ENCODE results near the gene KCNQ1OT1.

Gene KCNQ1OT1

GRCh38 chr11:2599561-2600189, 100.1 kb downstream of the KCNQ1OT1 start:
- TF ChIP-seq TCF4 (CRISPR knock-in tag; IDR thresholded peaks at IDR 0.05; ENCODE audit: borderline replicate concordance): no peak
- no peak for TF ChIP-seq ZNF565 (CRISPR knock-in tag; conservative IDR thresholded peaks at IDR 0.05; ENCODE audit: low read depth)
- TF ChIP-seq ZNF70 (CRISPR knock-in tag; IDR thresholded peaks at IDR 0.05): no peak
- TF ChIP-seq CSDC2 (CRISPR knock-in tag; IDR thresholded peaks at IDR 0.05): no peak
- no peak for TF ChIP-seq ISL1 (CRISPR knock-in tag; IDR thresholded peaks at IDR 0.05)
- no peak for TF ChIP-seq ESRRG (CRISPR knock-in tag; IDR thresholded peaks at IDR 0.05)
- ATAC-seq: no peak

GRCh38 chr11:2595204-2595603, 104.6 kb downstream of the KCNQ1OT1 start:
- no peak for TF ChIP-seq CREB5 (CRISPR knock-in tag; IDR thresholded peaks at IDR 0.05; ENCODE audit: low read depth)
- TF ChIP-seq TCF4 (CRISPR knock-in tag; IDR thresholded peaks at IDR 0.05; ENCODE audit: borderline replicate concordance): no peak
- no peak for TF ChIP-seq ESRRG (CRISPR knock-in tag; IDR thresholded peaks at IDR 0.05)
- TF ChIP-seq ZFP3 (CRISPR knock-in tag; IDR thresholded peaks at IDR 0.05): no peak
- TF ChIP-seq CSRNP3 (CRISPR knock-in tag; IDR thresholded peaks at IDR 0.05): no peak
- no peak for TF ChIP-seq PATZ1 (CRISPR knock-in tag; IDR thresholded peaks at IDR 0.05; ENCODE audit: borderline replicate concordance)
- ATAC-seq: no peak

GRCh38 chr11:2594267-2594666, 105.5 kb downstream of the KCNQ1OT1 start:
- no peak for TF ChIP-seq PPARA (CRISPR knock-in tag; IDR thresholded peaks at IDR 0.05; ENCODE audit: borderline replicate concordance)
- TF ChIP-seq TCF4 (CRISPR knock-in tag; IDR thresholded peaks at IDR 0.05; ENCODE audit: borderline replicate concordance): no peak

GRCh38 chr11:2593393-2593950, 106.3 kb downstream of the KCNQ1OT1 start:
- ATAC-seq: no peak

More at GRCh38 chr11:2594267-2594666, 105.5 kb downstream of the KCNQ1OT1 start:
- ATAC-seq: no peak

GRCh38 chr11:2592559-2593392, 107.0 kb downstream of the KCNQ1OT1 start:
- TF ChIP-seq ZFP3 (CRISPR knock-in tag; IDR thresholded peaks at IDR 0.05) (no peak), ZFP30 (CRISPR knock-in tag; IDR thresholded peaks at IDR 0.05) (no peak), BACH2 (CRISPR knock-in tag; IDR thresholded peaks at IDR 0.05; ENCODE audit: borderline replicate concordance) (no peak), TSHZ2 (CRISPR knock-in tag; IDR thresholded peaks at IDR 0.05) (no peak)
- no peak for ATAC-seq

More at GRCh38 chr11:2593393-2593950, 106.3 kb downstream of the KCNQ1OT1 start:
- no peak for TF ChIP-seq TCF4 (CRISPR knock-in tag; IDR thresholded peaks at IDR 0.05; ENCODE audit: borderline replicate concordance)

- no peak for ATAC-seq
- TF ChIP-seq OSR1 (CRISPR knock-in tag; IDR thresholded peaks at IDR 0.05) (no peak), ZNF8 (CRISPR knock-in tag; IDR thresholded peaks at IDR 0.05) (no peak), RARB (CRISPR knock-in tag; IDR thresholded peaks at IDR 0.05) (no peak), TOX (CRISPR knock-in tag; IDR thresholded peaks at IDR 0.05; ENCODE audit: borderline replicate concordance) (no peak)
Observed at GRCh38 chr11:2591805-2592204, 108.0 kb downstream of the KCNQ1OT1 start.
